Cerebellar cortex (tissue), 1 donor: Measurements from ENCODE around the gene ACSM6.

Source experiments
- DNase-seq: peaks from one replicate; pipeline ENCODE4 v3.0.0-alpha.2; 2015; ENCODE audit warnings: low spot score

The ACSM6 gene

GRCh38 chr10:95268438-95268837 lies 74.4 kb downstream of the ACSM6 start:
- no peak for DNase-seq

- no peak for DNase-seq
Measured at GRCh38 chr10:95273393-95274312, 79.6 kb downstream of the ACSM6 start.

- DNase-seq = no peak
Measured at GRCh38 chr10:95275726-95276366, 81.8 kb downstream of the ACSM6 start.

GRCh38 chr10:95276367-95277200 lies 82.5 kb downstream of the ACSM6 start:
- DNase-seq = no peak

GRCh38 chr10:95277201-95277570 lies 83.1 kb downstream of the ACSM6 start:
- DNase-seq = no peak

GRCh38 chr10:95277614-95278013 lies 83.6 kb downstream of the ACSM6 start:
- DNase-seq = no peak
